RWPE1 (cell line): Measurements from ENCODE around the gene B3GAT1.

Experiments used
- CTCF ChIA-PET: fragments of 350-600 bp; sonication (Branson Sonifier 250); formaldehyde crosslinking; extraction: SDS; loops from one replicate; lab custom pipeline; 2021; lab: Yijun Ruan, JAX
- POLR2A ChIA-PET: fragments of 400-600 bp; formaldehyde crosslinking; extraction: SDS; loops from one replicate; lab custom pipeline; 2020; ENCODE audit warnings: antibody characterized with exemption; ENCODE audit not compliant: low non-redundant PET; lab: Yijun Ruan, JAX
- DNase-seq: peaks from one replicate; pipeline ENCODE4 v3.0.0; 2012; ENCODE audit warnings: low spot score
- H3K27ac ChIP-seq: fragments of 450-650 bp; 2 replicates; pipeline ENCODE4 v1.5.1; 2017
- TF ChIP-seq, protein P1 (sequence below): fragments of 450-650 bp; conservative IDR thresholded peaks from 2 replicates; pipeline ENCODE4 v1.5.1; 2017; ENCODE audit warnings: low read depth, mild to moderate bottlenecking

B3GAT1 gene

DNA sequence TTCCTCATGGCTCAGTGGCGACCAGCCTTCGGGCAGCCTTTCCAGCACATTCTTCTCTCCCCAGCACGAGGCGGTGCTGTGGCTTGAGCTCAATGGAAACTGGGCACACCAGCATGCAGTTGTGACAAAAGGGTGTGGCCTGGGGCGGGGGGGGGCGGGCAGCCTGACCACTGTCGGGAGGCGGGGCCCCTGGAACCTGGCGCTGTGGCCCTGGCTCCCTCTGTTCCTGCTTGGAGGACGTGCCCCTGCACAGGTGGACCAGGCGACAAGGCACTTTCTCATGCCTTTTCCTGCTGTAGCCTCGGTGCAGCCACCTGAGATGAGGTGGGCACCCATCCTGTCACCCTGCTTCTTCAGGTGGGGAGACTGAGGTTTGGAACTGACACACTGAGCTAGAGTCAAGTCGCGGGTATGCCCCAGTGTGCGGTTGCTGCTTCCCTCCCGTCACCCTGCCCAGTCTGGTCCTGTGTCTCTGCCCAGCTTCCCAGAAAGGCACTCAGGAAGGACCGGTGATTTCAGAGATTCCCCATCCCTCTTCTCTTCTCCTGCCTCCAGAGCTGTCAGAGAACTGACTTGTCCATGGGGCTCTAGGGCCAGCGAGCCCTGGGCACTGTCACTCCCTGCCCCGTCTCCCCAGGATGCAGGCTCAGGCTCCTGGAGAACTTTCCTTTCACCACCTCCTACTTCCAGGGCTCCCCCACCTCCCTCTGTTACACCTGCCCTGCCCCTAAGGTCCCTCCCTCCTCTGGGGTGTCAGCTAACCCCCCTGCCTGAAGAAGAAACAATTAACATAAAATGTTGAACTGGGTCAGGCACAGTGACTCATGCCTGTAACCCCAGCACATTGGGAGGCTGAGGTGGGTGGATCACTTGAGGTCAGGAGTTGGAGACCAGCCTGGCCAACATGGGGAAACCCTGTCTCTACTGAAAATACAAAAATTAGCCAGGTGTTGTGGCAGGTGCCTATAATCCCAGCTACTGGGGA is 9.9 kb downstream of the B3GAT1 start:
- ChIA-PET POLR2A (interaction anchor here (0.6 kb wide), 1 partner anchor 10 kb away, joined by 4 read pairs; no protein-coding TSS in a partner anchor), CTCF (no interaction called here)
- no peak for DNase-seq
- H3K27ac ChIP-seq: no peak overlapping the region
- TF ChIP-seq, protein P1, sequence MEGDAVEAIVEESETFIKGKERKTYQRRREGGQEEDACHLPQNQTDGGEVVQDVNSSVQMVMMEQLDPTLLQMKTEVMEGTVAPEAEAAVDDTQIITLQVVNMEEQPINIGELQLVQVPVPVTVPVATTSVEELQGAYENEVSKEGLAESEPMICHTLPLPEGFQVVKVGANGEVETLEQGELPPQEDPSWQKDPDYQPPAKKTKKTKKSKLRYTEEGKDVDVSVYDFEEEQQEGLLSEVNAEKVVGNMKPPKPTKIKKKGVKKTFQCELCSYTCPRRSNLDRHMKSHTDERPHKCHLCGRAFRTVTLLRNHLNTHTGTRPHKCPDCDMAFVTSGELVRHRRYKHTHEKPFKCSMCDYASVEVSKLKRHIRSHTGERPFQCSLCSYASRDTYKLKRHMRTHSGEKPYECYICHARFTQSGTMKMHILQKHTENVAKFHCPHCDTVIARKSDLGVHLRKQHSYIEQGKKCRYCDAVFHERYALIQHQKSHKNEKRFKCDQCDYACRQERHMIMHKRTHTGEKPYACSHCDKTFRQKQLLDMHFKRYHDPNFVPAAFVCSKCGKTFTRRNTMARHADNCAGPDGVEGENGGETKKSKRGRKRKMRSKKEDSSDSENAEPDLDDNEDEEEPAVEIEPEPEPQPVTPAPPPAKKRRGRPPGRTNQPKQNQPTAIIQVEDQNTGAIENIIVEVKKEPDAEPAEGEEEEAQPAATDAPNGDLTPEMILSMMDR: no peak

DNA sequence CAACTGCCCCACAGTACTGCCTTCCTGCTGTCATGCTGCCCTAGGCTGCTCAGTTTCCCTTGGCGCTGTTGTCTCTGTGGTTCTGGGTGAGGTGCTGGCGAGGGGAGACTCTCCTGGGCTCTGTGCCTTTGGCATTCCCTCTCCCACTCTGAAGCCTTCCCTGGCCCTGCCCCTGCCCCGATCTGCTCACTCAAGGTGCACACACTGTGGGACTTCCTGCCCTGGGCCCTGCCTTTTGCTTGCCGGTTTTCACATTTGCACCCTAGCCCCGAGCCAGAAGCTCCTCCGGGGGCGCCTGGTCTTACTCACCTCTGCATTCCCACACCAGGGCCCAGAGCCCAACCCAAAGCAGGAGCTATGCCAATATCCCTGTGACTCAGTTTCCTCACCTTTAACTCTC is 12.0 kb downstream of the B3GAT1 start:
- DNase-seq: no peak
- TF ChIP-seq, protein P1: no peak
- ChIA-PET POLR2A (no interaction called here), CTCF (no interaction called here)
- no peak overlapping the region for H3K27ac ChIP-seq

DNA sequence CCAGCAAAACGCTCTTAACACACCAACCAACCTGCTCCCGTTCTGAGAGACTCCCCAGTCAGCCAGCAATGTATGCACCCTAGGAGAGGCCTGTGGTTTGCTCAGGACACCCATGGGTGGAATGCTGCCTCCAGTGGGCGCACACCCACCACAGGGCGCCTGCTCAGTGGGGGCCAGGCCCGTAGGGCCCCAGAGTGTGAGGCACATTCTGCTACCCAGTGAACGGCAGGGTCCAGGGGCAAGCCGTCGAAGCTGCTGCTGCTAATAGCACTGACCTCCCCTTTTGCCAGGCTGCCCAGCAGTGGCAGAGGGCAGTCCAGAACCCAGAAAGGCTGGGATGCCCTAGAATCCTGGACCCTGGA is 12.8 kb downstream of the B3GAT1 start:
- POLR2A ChIA-PET: no interaction called here

DNA sequence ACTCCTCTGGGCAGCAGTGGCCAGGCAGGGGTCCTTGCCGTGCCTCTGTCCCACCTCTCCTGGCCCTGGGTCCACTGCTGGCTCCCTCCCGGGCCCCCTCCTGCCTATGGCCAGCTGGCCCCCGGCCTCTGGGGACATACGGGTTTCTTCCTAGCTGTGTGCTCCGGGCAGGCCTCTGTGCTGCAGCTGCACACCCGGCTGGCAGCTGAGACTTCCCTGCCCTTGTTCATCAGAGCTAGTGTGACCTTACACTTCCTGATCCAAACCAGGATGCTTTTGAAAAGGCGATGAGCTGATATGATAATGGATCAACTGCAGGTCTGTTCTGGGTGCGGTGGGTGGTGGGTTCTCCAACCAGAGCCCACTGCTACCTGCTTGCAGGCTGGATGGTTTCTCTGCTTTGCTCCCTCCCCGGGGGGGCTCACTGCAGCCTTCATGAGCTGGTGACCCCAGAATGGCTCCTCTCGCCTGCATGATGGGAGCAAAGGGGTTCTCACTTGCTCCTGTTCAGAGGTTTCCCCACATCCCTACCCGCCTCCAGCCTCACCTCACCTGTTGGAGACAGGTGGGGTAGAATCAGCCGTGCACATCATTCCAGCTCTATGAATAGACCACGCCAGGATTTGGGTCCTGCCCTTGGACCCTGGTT is 13.3 kb downstream of the B3GAT1 start:
- TF ChIP-seq, protein P1: no peak
- no peak overlapping the region for H3K27ac ChIP-seq
- ChIA-PET CTCF (no interaction called here), POLR2A (no interaction called here)
- no peak for DNase-seq

More for the DNA sequence above, 12.8 kb downstream of the B3GAT1 start:
- TF ChIP-seq, protein P1: no peak
- no peak overlapping the region for H3K27ac ChIP-seq
- no peak for DNase-seq
- CTCF ChIA-PET: no interaction called here

DNA sequence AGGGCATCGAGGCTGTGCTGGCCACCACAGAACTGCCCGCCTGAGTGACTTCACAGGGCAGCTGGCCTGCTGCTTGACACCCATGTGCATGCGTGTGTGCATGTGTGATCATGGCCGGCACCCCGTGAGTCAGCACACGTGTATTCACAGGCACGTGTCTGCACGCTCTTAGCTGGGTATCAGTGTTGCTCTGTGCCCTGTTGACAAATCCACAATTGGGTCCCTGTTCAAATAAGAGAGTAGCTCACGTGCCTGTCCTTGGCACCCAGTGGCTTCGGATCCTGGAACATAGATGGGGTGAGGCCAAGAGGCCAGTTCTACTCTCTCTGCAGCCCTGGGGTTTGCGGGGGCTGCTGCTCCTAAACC is 14.0 kb downstream of the B3GAT1 start:
- H3K27ac ChIP-seq: no peak overlapping the region
- CTCF ChIA-PET: no interaction called here
- peak; percentile 18 for DNase-seq
- TF ChIP-seq, protein P1: no peak
- POLR2A ChIA-PET: no interaction called here

DNA sequence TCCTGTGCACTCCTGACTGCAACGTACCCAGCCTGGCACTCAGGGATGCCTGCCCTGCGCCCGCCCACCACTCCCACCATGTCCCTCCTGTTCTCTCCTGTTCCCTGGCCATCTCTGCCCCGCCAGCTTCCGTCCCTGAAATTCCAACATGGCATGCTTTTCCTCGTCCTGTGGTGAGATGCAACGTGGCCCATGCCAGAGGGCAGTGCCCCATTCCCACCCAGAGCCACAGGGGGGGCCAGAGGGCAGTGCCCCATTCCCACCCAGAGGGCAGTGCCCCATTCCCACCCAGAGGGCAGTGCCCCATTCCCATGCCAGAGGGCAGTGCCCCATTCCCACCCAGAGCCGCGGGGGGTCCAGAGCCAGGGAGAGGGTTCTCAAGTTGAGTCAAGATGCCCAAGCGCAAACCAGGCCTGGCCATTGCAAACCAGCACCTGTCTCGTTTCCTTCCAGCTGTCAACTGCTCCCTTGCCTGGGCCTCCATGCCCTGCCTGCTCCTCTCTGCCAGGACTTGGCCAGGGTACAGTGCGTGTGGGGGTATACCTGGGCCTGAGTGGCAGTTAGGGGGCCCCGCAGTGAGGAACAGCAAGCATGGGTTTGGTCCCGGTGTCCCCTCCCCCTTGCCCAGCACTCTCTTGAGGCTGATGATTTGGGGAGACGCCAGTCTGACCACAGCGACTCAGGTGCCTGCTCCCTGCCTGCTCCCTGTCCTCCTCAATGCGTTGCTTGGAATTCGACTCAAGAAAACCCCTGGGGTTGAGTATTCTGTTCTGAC is 14.6 kb downstream of the B3GAT1 start:
- TF ChIP-seq, protein P1: no peak
- POLR2A ChIA-PET: no interaction called here
- no peak overlapping the region for H3K27ac ChIP-seq
- CTCF ChIA-PET: no interaction called here
- no peak for DNase-seq
